GM23338 (cell line): ENCODE results near the gene VEPH1.

ENCODE experiments used
- CTCF ChIP-seq, 2 experiments: fragments of 200-600 bp in 1 of 2; sonication (generic) in 1 of 2; conservative IDR thresholded peaks; 2 replicates each; pipeline versions ENCODE4 v1.5.1 to v1.6.1; 2016 to 2017; ENCODE audit warnings: antibody characterized with exemption in 2 of 2, low read depth in 2 of 2, mild to moderate bottlenecking in 2 of 2, moderate library complexity in 1 of 2
- ETS1 ChIP-seq: IDR thresholded peaks from 2 replicates; pipeline ENCODE4 v1.6.1; 2016; ENCODE audit warnings: antibody characterized with exemption
- EZH2 ChIP-seq: fragments of 200-600 bp; sonication (generic); IDR thresholded peaks from one replicate; pipeline ENCODE4 v1.8.0; 2017; ENCODE audit warnings: antibody characterized with exemption, mild to moderate bottlenecking, low read depth; ENCODE audit not compliant: unreplicated experiment
- EZH2phosphoT487 ChIP-seq: fragments of 200-600 bp; sonication (generic); IDR thresholded peaks from one replicate; pipeline ENCODE4 v1.8.1; 2018; ENCODE audit warnings: antibody characterized with exemption; ENCODE audit not compliant: unreplicated experiment
- JUNB ChIP-seq: IDR thresholded peaks from one replicate; pipeline ENCODE4 v1.6.1; 2016; ENCODE audit warnings: antibody characterized with exemption; ENCODE audit not compliant: unreplicated experiment
- POLR2AphosphoS5 ChIP-seq: IDR thresholded peaks from 2 replicates; pipeline ENCODE4 v1.6.1; 2016; ENCODE audit warnings: antibody characterized with exemption, low read depth
- REST ChIP-seq: IDR thresholded peaks from one replicate; pipeline ENCODE4 v1.6.1; 2018; ENCODE audit warnings: antibody characterized with exemption; ENCODE audit not compliant: unreplicated experiment

GRCh38 chr3:157356541-157356940, 146.7 kb downstream of the VEPH1 start:
- no peak for TF ChIP-seq CTCF (conservative IDR thresholded peaks at IDR 0.05; ENCODE audit: low read depth in 2 of 2)
- no peak for TF ChIP-seq EZH2
- no peak for TF ChIP-seq EZH2phosphoT487
- no peak for TF ChIP-seq ETS1
- no peak for TF ChIP-seq POLR2AphosphoS5
- TF ChIP-seq REST: no peak
- TF ChIP-seq JUNB: no peak
